ENCODE data around the gene MYZAP.
A peak's percentile ranks its signal among the peaks of the same experiment; 100 is the strongest.

MYZAP gene

DNA sequence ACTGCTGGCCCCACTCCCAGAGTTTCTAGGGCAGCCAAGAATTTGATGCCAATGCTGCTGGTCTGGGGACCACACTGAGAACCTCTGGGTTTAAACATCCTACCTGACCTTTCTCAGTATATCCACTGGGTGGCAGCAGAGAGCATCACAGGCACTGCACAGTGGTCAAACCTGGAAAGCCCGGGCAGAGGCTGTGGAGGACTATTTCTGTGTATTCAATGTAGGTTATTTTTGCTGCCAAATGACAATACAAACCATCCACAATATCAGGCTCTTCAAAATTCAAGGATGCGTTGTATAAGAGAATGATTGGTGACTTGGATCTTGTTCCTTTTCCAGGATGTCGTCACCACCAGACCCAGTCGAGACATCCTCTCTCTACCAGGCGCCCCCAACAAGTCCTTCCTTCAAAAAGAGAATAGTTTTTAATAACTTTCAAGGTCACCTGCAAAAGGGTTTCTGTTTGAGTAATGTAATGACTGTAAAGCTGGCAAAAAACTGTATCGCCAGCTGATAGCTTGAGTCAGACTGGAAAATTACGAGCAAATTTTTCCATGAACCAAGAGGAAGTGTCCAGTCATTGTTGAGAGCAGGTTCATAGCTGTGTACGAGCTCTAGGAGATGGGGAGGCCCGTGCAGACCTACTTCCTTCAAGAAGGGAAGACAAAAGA is 30.5 kb upstream of the MYZAP start:
- H3K4me3 ChIP-seq (replicated peaks; ENCODE audit: low read depth, low read length), result no peak overlapping the region
- TF ChIP-seq, protein P1, sequence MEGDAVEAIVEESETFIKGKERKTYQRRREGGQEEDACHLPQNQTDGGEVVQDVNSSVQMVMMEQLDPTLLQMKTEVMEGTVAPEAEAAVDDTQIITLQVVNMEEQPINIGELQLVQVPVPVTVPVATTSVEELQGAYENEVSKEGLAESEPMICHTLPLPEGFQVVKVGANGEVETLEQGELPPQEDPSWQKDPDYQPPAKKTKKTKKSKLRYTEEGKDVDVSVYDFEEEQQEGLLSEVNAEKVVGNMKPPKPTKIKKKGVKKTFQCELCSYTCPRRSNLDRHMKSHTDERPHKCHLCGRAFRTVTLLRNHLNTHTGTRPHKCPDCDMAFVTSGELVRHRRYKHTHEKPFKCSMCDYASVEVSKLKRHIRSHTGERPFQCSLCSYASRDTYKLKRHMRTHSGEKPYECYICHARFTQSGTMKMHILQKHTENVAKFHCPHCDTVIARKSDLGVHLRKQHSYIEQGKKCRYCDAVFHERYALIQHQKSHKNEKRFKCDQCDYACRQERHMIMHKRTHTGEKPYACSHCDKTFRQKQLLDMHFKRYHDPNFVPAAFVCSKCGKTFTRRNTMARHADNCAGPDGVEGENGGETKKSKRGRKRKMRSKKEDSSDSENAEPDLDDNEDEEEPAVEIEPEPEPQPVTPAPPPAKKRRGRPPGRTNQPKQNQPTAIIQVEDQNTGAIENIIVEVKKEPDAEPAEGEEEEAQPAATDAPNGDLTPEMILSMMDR (IDR thresholded peaks at IDR 0.05; ENCODE audit: low read depth, low read length, missing control alignments), result peak; percentile 83
- peak; percentile 43 for DNase-seq (ENCODE audit: extremely low read depth, low read depth)

DNA sequence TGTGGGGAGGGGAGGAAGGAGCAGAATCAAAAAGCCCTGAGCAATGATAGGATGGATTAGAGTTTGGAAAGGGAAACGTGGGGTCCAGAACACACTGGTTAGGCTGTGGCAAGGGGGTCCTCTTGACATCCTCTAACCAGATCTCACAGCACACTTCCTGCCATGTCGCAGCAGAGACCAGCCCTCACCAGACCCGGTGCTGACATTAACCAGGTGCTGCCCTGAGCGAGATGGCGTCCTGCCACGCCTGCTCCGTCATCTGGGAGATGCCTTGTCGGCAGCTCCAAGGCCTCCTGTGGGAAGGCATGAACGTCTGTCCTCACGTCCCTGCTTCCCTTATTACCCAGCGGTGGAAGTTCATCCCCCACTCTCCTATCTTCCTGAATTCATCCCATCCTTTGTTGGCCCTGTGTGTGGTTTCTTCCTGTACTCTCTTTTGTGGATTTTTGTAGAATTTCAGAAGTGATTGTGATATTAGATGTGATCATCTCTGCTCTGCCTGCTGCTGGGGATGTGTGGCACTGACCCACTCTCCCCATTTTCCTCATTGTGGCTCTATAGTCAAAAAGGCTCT is 29.4 kb upstream of the MYZAP start:
- H3K4me3 ChIP-seq (replicated peaks; ENCODE audit: low read depth, low read length), result no peak overlapping the region
- TF ChIP-seq, protein P1 (IDR thresholded peaks at IDR 0.05; ENCODE audit: low read depth, low read length, missing control alignments), result no peak
- no peak for DNase-seq (ENCODE audit: extremely low read depth, low read depth)

GRCh38 chr15:57563416-57563815 is 28.3 kb upstream of the MYZAP start:
- DNase-seq (ENCODE audit: extremely low read depth, low read depth), result no peak
- no peak overlapping the region for H3K4me3 ChIP-seq (replicated peaks; ENCODE audit: low read depth, low read length)
- TF ChIP-seq, protein P1 (IDR thresholded peaks at IDR 0.05; ENCODE audit: low read depth, low read length, missing control alignments), result no peak

GRCh38 chr15:57565311-57565710 is 26.4 kb upstream of the MYZAP start:
- TF ChIP-seq, protein P1 (IDR thresholded peaks at IDR 0.05; ENCODE audit: low read depth, low read length, missing control alignments), result no peak

GRCh38 chr15:57566834-57567233 is 24.9 kb upstream of the MYZAP start:
- DNase-seq (ENCODE audit: extremely low read depth, low read depth), result no peak
- TF ChIP-seq, protein P1 (IDR thresholded peaks at IDR 0.05; ENCODE audit: low read depth, low read length, missing control alignments), result no peak
- no peak overlapping the region for H3K4me3 ChIP-seq (replicated peaks; ENCODE audit: low read depth, low read length)

More at GRCh38 chr15:57565311-57565710, 26.4 kb upstream of the MYZAP start:
- DNase-seq (ENCODE audit: extremely low read depth, low read depth), result no peak
- no peak overlapping the region for H3K4me3 ChIP-seq (replicated peaks; ENCODE audit: low read depth, low read length)

DNA sequence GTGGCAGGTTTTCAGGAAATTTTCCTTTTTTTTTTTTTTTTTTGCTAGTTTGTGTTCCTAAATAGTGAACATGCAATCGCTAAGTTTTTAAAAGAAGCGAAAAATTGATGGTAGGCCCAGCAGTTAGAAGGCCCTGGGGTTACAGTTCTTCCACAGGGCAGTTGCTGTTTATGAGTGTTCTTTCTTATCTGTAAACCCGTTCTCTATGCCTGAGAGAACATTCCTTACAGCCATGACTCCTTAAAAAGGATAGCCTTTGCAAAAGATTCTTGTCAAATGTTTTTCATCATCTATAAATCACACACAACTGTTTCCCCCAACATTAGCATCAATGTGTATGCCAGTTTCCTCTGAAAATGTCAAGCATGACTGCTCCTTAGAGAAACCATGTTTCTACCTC is 23.8 kb upstream of the MYZAP start:
- TF ChIP-seq, protein P1 (IDR thresholded peaks at IDR 0.05; ENCODE audit: low read depth, low read length, missing control alignments), result no peak
- no peak overlapping the region for H3K4me3 ChIP-seq (replicated peaks; ENCODE audit: low read depth, low read length)
- DNase-seq (ENCODE audit: extremely low read depth, low read depth), result no peak
